SK-N-SH (cell line): ENCODE data around the gene TAOK2. TPM values are rescaled to one million over a fixed set of nuclear protein-coding genes. Genes with fewer than 3 reads are reported as not detected.
A peak's percentile ranks its signal among the peaks of the same experiment; 100 is the strongest.

Experiments
- CTCF ChIA-PET: fragments of 300-600, 350-600 bp; formaldehyde crosslinking; extraction: SDS; loops from one replicate; lab custom pipeline; 2021; lab: Yijun Ruan, JAX
- POLR2A ChIA-PET: fragments of 350-600 bp; sonication (Branson Sonifier 250); formaldehyde crosslinking; extraction: SDS; loops from one replicate; lab custom pipeline; 2020; ENCODE audit warnings: antibody characterized with exemption, inconsistent platforms; lab: Yijun Ruan, JAX
- DNase-seq: peaks from one replicate; pipeline ENCODE4 v3.0.0; 2012
- H2AFZ ChIP-seq: fragments of 200-600 bp; sonication (generic); 2 replicates; pipeline ENCODE4 v1.8.1; 2016; ENCODE audit warnings: antibody characterized with exemption, mild to moderate bottlenecking, low read depth
- H3F3A ChIP-seq: fragments of 200-600 bp; sonication (generic); replicated peaks from 2 replicates; pipeline ENCODE3; 2016; ENCODE audit warnings: antibody characterized with exemption, mild to moderate bottlenecking; ENCODE audit not compliant: insufficient read depth
- H3K27ac ChIP-seq, 2 experiments: fragments of 200-500 bp in 1 of 2; fragments of 200-600 bp in 1 of 2; sonication (Bioruptor generic) in 1 of 2; sonication (generic), shearing (Covaris generic) in 1 of 2; 2 replicates each; pipeline versions ENCODE4 v1.5.1 to v1.6.1; 2014 to 2016; ENCODE audit warnings: low read depth in 2 of 2, inconsistent platforms in 1 of 2, low read length in 1 of 2, mild to moderate bottlenecking in 1 of 2, mixed read lengths in 1 of 2
- H3K27me3 ChIP-seq: fragments of 200-600 bp; sonication (generic), shearing (Covaris generic); 2 replicates; pipeline ENCODE4 v1.6.1; 2016; ENCODE audit warnings: mixed run types; ENCODE audit not compliant: insufficient read depth
- H3K36me3 ChIP-seq, 2 experiments: fragments of 200-500 bp in 1 of 2; fragments of 200-600 bp in 1 of 2; sonication (Bioruptor generic) in 1 of 2; sonication (generic) in 1 of 2; replicated peaks in 1 of 2; 2 replicates each; pipeline versions ENCODE3 to v1.5.1; 2014 to 2016; ENCODE audit warnings: low read length in 1 of 2, mild to moderate bottlenecking in 1 of 2; ENCODE audit not compliant: insufficient read depth in 2 of 2, control insufficient read depth in 1 of 2
- H3K4me1 ChIP-seq, 2 experiments: fragments of 200-500 bp in 1 of 2; fragments of 200-600 bp in 1 of 2; sonication (Bioruptor generic) in 1 of 2; sonication (generic), shearing (Covaris generic) in 1 of 2; 2 replicates each; pipeline versions ENCODE4 v1.5.1 to v1.6.1; 2014 to 2016; ENCODE audit warnings: low read depth in 1 of 2, low read length in 1 of 2, mixed run types in 1 of 2; ENCODE audit not compliant: insufficient read depth in 2 of 2, control insufficient read depth in 1 of 2
- H3K4me2 ChIP-seq: fragments of 200-600 bp; sonication (generic), shearing (Covaris generic); 2 replicates; pipeline ENCODE4 v1.6.1; 2017; ENCODE audit warnings: mixed run types
- H3K4me3 ChIP-seq, 2 experiments: fragments of 200-500 bp in 1 of 2; fragments of 200-600 bp in 1 of 2; sonication (Bioruptor generic) in 1 of 2; sonication (generic), shearing (Covaris generic) in 1 of 2; 2 replicates each; pipeline versions ENCODE4 v1.5.1 to v1.8.1; 2014 to 2016; ENCODE audit warnings: low read depth in 2 of 2, inconsistent platforms in 1 of 2, low read length in 1 of 2, mild to moderate bottlenecking in 1 of 2, mixed read lengths in 1 of 2, moderate library complexity in 1 of 2
- H3K79me2 ChIP-seq: fragments of 200-600 bp; sonication (generic); 2 replicates; pipeline ENCODE4 v1.8.1; 2017; ENCODE audit warnings: mild to moderate bottlenecking; ENCODE audit not compliant: insufficient read depth
- H3K9ac ChIP-seq: fragments of 200-600 bp; sonication (generic); 2 replicates; pipeline ENCODE4 v1.6.1; 2017; ENCODE audit warnings: mixed run types
- H3K9me2 ChIP-seq: fragments of 200-600 bp; sonication (generic); 2 replicates; pipeline ENCODE4 v1.6.1; 2017; ENCODE audit warnings: mixed run types
- H3K9me3 ChIP-seq: fragments of 200-600 bp; sonication (generic); 2 replicates; pipeline ENCODE4 v1.6.1; 2017; ENCODE audit warnings: mixed run types, mild to moderate bottlenecking, moderate library complexity
- H4K20me1 ChIP-seq: fragments of 200-600 bp; sonication (generic); 2 replicates; pipeline ENCODE4 v1.6.1; 2017; ENCODE audit warnings: mild to moderate bottlenecking, mixed run types; ENCODE audit not compliant: insufficient read depth
- EP300 ChIP-seq, 2 experiments: IDR thresholded peaks; 2 replicates each; pipeline versions ENCODE4 v1.4.0 to v1.6.1; 2012; ENCODE audit warnings: borderline replicate concordance in 1 of 2, low read depth in 1 of 2, low read length in 1 of 2
- FOXJ3 ChIP-seq: sonication (generic); formaldehyde crosslinking; IDR thresholded peaks from 2 replicates; pipeline ENCODE4 v1.5.1; 2020; ENCODE audit warnings: mild to moderate bottlenecking, missing genetic modification reagents
- GABPA ChIP-seq: IDR thresholded peaks from 2 replicates; pipeline ENCODE4 v1.4.0; 2012; ENCODE audit warnings: low read depth, mild to moderate bottlenecking
- GATA2 ChIP-seq: sonication (generic); formaldehyde crosslinking; IDR thresholded peaks from 2 replicates; pipeline ENCODE4 v1.5.0; 2020; ENCODE audit warnings: mild to moderate bottlenecking, missing genetic modification reagents
- MEF2A ChIP-seq: IDR thresholded peaks from 2 replicates; pipeline ENCODE4 v1.4.0; 2012; ENCODE audit warnings: low read depth, borderline replicate concordance
- MXI1 ChIP-seq: IDR thresholded peaks from 2 replicates; pipeline ENCODE4 v1.6.1; 2012; ENCODE audit warnings: mild to moderate bottlenecking, low read depth, low read length, improper control_type of control experiment
- NRF1 ChIP-seq: IDR thresholded peaks from 2 replicates; pipeline ENCODE4 v1.6.1; 2012; ENCODE audit warnings: low read depth, mild to moderate bottlenecking, low read length
- RAD21 ChIP-seq: IDR thresholded peaks from 2 replicates; pipeline ENCODE4 v1.6.1; 2012; ENCODE audit warnings: mild to moderate bottlenecking, low read length
- RCOR1 ChIP-seq: fragments of 150-350 bp; IDR thresholded peaks from 2 replicates; pipeline ENCODE4 v1.6.1; 2017; ENCODE audit warnings: antibody characterized with exemption, low read length
- RXRA ChIP-seq: IDR thresholded peaks from 2 replicates; pipeline ENCODE4 v1.4.0; 2012; ENCODE audit warnings: low read depth, mild to moderate bottlenecking, borderline replicate concordance
- TAF1 ChIP-seq: IDR thresholded peaks from 2 replicates; pipeline ENCODE4 v1.6.1; 2012; ENCODE audit warnings: low read depth, mild to moderate bottlenecking, low read length, moderate library complexity, borderline replicate concordance
- TEAD4 ChIP-seq: IDR thresholded peaks from 2 replicates; pipeline ENCODE4 v1.4.0; 2012; ENCODE audit warnings: mild to moderate bottlenecking, borderline replicate concordance; ENCODE audit not compliant: insufficient read depth
- USF1 ChIP-seq: IDR thresholded peaks from 2 replicates; pipeline ENCODE4 v1.4.0; 2012; ENCODE audit warnings: low read depth, borderline replicate concordance
- WGBS: methylation state at CpG from one replicate; pipeline ENCODE4 v1.1.6; 2017; ENCODE audit warnings: low lambda C conversion rate; 5-methylcytosine and 5-hydroxymethylcytosine counted together
- polyA plus RNA-seq, 3 experiments: library from polyadenylated mRNA; depleted of rRNA; stranded (reverse); fragments of >200 nt; gene quantifications; 2 replicates each; pipeline ENCODE4 v1.2.3, GENCODE V29; 2012
- TF ChIP-seq, protein P1 (sequence below): fragments of 150-350 bp; IDR thresholded peaks from 2 replicates; pipeline ENCODE4 v1.6.1; 2016; ENCODE audit warnings: mild to moderate bottlenecking, low read depth, low read length

Gene TAOK2
- polyA plus RNA-seq, 1 of the 3 experiments (the other 2 are of a cell fraction): 21.9 TPM

DNA sequence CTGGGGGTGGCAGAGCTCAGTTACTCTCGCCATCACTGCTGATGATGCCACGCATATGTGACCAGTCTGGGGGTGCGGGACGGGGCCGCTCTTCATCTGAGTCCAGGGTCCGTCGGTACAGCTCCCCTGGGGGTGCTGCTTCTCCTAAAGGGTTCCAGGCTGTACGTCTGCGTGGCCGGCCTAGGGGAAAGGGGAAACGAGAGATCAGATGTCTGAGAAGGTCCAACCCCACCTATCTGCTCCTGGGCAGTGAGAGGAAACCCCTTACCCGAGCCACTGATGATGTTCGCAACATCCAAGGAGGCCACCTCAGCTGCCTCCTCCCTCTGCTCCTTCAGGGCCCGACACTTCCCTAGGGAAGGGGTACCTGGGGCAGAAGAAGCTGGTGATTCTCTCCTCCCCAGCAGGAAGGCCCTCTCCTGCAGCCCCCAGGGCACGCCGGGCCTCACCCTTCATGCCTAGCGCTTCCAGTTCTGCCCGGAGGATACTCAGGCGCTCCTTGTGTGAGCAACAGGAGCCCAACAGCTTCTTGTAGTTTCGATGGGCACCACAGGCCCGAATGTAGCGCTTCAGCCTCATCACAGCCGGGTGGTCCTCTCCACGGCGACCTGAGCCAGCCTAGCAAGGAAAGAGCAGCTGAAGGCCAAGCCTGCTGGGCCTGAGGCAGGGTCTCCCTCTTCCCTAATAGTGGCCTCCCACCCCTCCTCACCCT, 19.7 kb downstream of the TAOK2 start:
- no peaks in the 10 kb centered on the region for H3K9me2 ChIP-seq

GRCh38 chr16:29993903-29994599, 20.4 kb downstream of the TAOK2 start:
- no peaks in the 10 kb centered on the region for H4K20me1 ChIP-seq
- no peaks in the 10 kb centered on the region for H3K9me2 ChIP-seq
- H3K27ac ChIP-seq: peak overlapping the region in 1 of 2 experiments; percentile 94; a peak in 1 of 4 replicates
- H3K9me3 ChIP-seq: no peaks in the 10 kb centered on the region
- H3K4me1 ChIP-seq: peaks cover 0 to 14% of the 10 kb centered on the region in 2 experiments; a peak in 1 of 4 replicates
- H3K36me3 ChIP-seq: peaks cover 0 to 47% of the 10 kb centered on the region in 2 experiments
- H3K4me3 ChIP-seq: peak overlapping the region in 1 of 2 experiments; percentile 87; a peak in 1 of 4 replicates
- no peak overlapping the region for H2AFZ ChIP-seq
- WGBS: 92% methylated on average over 9 of the region's 9 CpGs
- peak overlapping the region; percentile 99 for H3K4me2 ChIP-seq
- POLR2A ChIA-PET: interaction anchor here (1.1 to 1.3 kb wide), 2 partner anchors 11 to 32 kb away, joined by 3 read pairs; partner anchors contain the start of gene TMEM219
- CTCF ChIA-PET: interaction anchor here (1.0 to 2.4 kb wide), 3 partner anchors 12 to 145 kb away, joined by 3 to 7 read pairs (median 6); partner anchors contain the start of gene TLCD3B
- H3K27me3 ChIP-seq: no peaks in the 10 kb centered on the region
- peaks cover 10% of the 10 kb centered on the region for H3F3A ChIP-seq
- peak overlapping the region; percentile 90 for H3K9ac ChIP-seq
- peaks cover 19% of the 10 kb centered on the region; the same call in 1 of the 2 replicates for H3K79me2 ChIP-seq
- TF ChIP-seq EP300 (IDR thresholded peaks at IDR 0.05; ENCODE audit: borderline replicate concordance in 1 of 2, low read depth in 1 of 2, low read length in 1 of 2): no peak
- no peak for TF ChIP-seq NRF1
- TF ChIP-seq USF1: no peak
- no peak for TF ChIP-seq MXI1
- no peak for TF ChIP-seq FOXJ3 (CRISPR knock-in tag)
- no peak for TF ChIP-seq TAF1
- TF ChIP-seq RCOR1: no peak
- DNase-seq: no peak

More for the DNA sequence above, 19.7 kb downstream of the TAOK2 start:
- Histone ChIP-seq H2AFZ (no peak overlapping the region), H3K27ac (no peak overlapping the region), H3K4me2 (no peak overlapping the region), H3K36me3 (peaks cover 0 to 51% of the 10 kb centered on the region in 2 experiments), H3K4me1 (peaks cover 0 to 14% of the 10 kb centered on the region in 2 experiments; a peak in 1 of 4 replicates), H3K9ac (no peak overlapping the region), H3K79me2 (peaks cover 19% of the 10 kb centered on the region; the same call in 1 of the 2 replicates), H3K9me3 (no peaks in the 10 kb centered on the region), H3K27me3 (no peaks in the 10 kb centered on the region), H4K20me1 (no peaks in the 10 kb centered on the region), H3K4me3 (no peak overlapping the region), H3F3A (peaks cover 10% of the 10 kb centered on the region)
- TF ChIP-seq MEF2A: no peak
- TF ChIP-seq GATA2 (CRISPR knock-in tag): no peak
- no peak for TF ChIP-seq RXRA
- no peak for TF ChIP-seq RCOR1
- no peak for TF ChIP-seq GABPA
- TF ChIP-seq, protein P1, sequence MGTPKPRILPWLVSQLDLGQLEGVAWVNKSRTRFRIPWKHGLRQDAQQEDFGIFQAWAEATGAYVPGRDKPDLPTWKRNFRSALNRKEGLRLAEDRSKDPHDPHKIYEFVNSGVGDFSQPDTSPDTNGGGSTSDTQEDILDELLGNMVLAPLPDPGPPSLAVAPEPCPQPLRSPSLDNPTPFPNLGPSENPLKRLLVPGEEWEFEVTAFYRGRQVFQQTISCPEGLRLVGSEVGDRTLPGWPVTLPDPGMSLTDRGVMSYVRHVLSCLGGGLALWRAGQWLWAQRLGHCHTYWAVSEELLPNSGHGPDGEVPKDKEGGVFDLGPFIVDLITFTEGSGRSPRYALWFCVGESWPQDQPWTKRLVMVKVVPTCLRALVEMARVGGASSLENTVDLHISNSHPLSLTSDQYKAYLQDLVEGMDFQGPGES: no peak
- TF ChIP-seq RAD21: no peak
- TF ChIP-seq TEAD4: no peak
- ChIA-PET POLR2A (interaction anchor here (0.5 to 1.1 kb wide), 2 partner anchors 10 to 20 kb away, joined by 3 read pairs; no protein-coding TSS in a partner anchor), CTCF (interaction anchor here (1.0 to 2.4 kb wide), 3 partner anchors 12 to 145 kb away, joined by 3 to 7 read pairs (median 6); partner anchors contain the start of gene TLCD3B)
- WGBS: 88% methylated on average over 12 of the region's 25 CpGs
- DNase-seq: no peak
